Left renal cortex interstitium (tissue), 4 donors: ENCODE measurements around the gene ATXN1. TPM values are rescaled to one million over a fixed set of nuclear protein-coding genes. Genes with fewer than 3 reads are reported as not detected.
"Not testable (repeated sequence)": the region's sequence is repeated elsewhere in the genome, so short reads cannot be mapped to it uniquely, and the experiment has no call there.

Experiments used
- DNase-seq, 4 donors: peaks; one replicate each; pipeline ENCODE4 v3.0.0-alpha.2; 2013; ENCODE audit warnings: low read depth in 4 of 4, low spot score in 2 of 4, missing footprints in 1 of 4
- polyA plus RNA-seq, 4 donors: library from polyadenylated mRNA; unstranded; fragments of 120-200 nt; gene quantifications; one replicate each; pipeline ENCODE4 v1.2.1, GENCODE V29; 2013; ENCODE audit not compliant: insufficient read length in 4 of 4

Gene ATXN1
- polyA plus RNA-seq, 4 donors, result 17.0 to 23.0 (median 19.4) TPM

- peak in 1 of 4 donors; percentile 7 for DNase-seq
Measured at GRCh38 chr6:16471910-16472297, 289.4 kb downstream of the ATXN1 start.

GRCh38 chr6:16471222-16471909 is 289.9 kb downstream of the ATXN1 start:
- peak; percentile 28 to 56 (median 42) for DNase-seq

GRCh38 chr6:16470502-16471221 is 290.6 kb downstream of the ATXN1 start:
- no peak for DNase-seq

GRCh38 chr6:16468991-16469615 is 292.2 kb downstream of the ATXN1 start:
- no peak for DNase-seq

GRCh38 chr6:16466800-16467553 is 294.3 kb downstream of the ATXN1 start:
- DNase-seq, result no peak

GRCh38 chr6:16464045-16464444 is 297.2 kb downstream of the ATXN1 start:
- no peak for DNase-seq

GRCh38 chr6:16463246-16463645 is 298.0 kb downstream of the ATXN1 start:
- not testable (repeated sequence) for DNase-seq

GRCh38 chr6:16461491-16461890 is 299.8 kb downstream of the ATXN1 start:
- no peak for DNase-seq

GRCh38 chr6:16459472-16459871 is 301.8 kb downstream of the ATXN1 start:
- DNase-seq, result not testable (repeated sequence)

GRCh38 chr6:16452348-16452747 is 308.9 kb downstream of the ATXN1 start:
- DNase-seq, result no peak

GRCh38 chr6:16450821-16451220 is 310.4 kb downstream of the ATXN1 start:
- no peak for DNase-seq

- DNase-seq, result no peak
Measured at GRCh38 chr6:16450285-16450684, 311.0 kb downstream of the ATXN1 start.

GRCh38 chr6:16446273-16446672 is 315.0 kb downstream of the ATXN1 start:
- DNase-seq, result no peak

- no peak for DNase-seq
Measured at GRCh38 chr6:16442031-16442430, 319.2 kb downstream of the ATXN1 start.

- no peak for DNase-seq
Measured at GRCh38 chr6:16441262-16441661, 320.0 kb downstream of the ATXN1 start.

- DNase-seq, result no peak
Measured at GRCh38 chr6:16440636-16441212, 320.5 kb downstream of the ATXN1 start.

- DNase-seq, result no peak
Measured at GRCh38 chr6:16438718-16439591, 322.3 kb downstream of the ATXN1 start.

- no peak for DNase-seq
Measured at GRCh38 chr6:16437984-16438383, 323.3 kb downstream of the ATXN1 start.

GRCh38 chr6:16437095-16437494 is 324.2 kb downstream of the ATXN1 start:
- DNase-seq, result no peak

- no peak for DNase-seq
Measured at GRCh38 chr6:16436550-16436949, 324.7 kb downstream of the ATXN1 start.
